ENCODE results near the gene RAPGEF2. TPM values are rescaled to one million over a fixed set of nuclear protein-coding genes. Genes with fewer than 3 reads are reported as not detected.

The RAPGEF2 gene
- total and polyA plus RNA-seq, 9 of the 15 experiments (the other 6 are each of a cell fraction or from before 2014, with no cell fraction given), result 3.1 to 32.6 (median 23.1) TPM

GRCh38 chr4:159367781-159368080 lies 264.9 kb downstream of the RAPGEF2 start:
- H3K9ac ChIP-seq (ENCODE audit: insufficient read depth in 1 of 2, low read depth in 2 of 2, low read length in 2 of 2), result no peak overlapping the region
- ATAC-seq, result no peak
- ChIA-PET POLR2A (no interaction called here), CTCF (ENCODE audit: low intra/inter-chr PET ratio) (no interaction called here)
- peaks cover 3 to 17% of the 10 kb centered on the region in 2 experiments; a peak in 4 of 5 replicates for H3K27me3 ChIP-seq (ENCODE audit: control insufficient read depth in 2 of 2, insufficient read depth in 2 of 2, low read length in 2 of 2)
- 0% methylated on average over 2 of the region's 2 CpGs for WGBS (ENCODE audit: insufficient coverage, low coverage, missing lambda C conversion rate)
- no peak overlapping the region for H3K4me2 ChIP-seq (ENCODE audit: insufficient read depth, low read length)
- H3K36me3 ChIP-seq (ENCODE audit: control insufficient read depth, insufficient read depth, low read length), result no peaks in the 10 kb centered on the region
- no peak for DNase-seq (ENCODE audit: extremely low read depth in 1 of 4, low spot score in 3 of 4)
- no peak overlapping the region for H3K27ac ChIP-seq (ENCODE audit: extremely low read depth, low read depth, low read length)
- no peaks in the 10 kb centered on the region; a peak in 1 of 5 replicates for H3K4me1 ChIP-seq (replicated peaks in 1 of 2; ENCODE audit: control insufficient read depth in 2 of 2, insufficient read depth in 2 of 2, low read length in 2 of 2)
- BruUV-seq (replicated peaks), result no TSS peak
- no peaks in the 10 kb centered on the region for H3K9me1 ChIP-seq (ENCODE audit: control insufficient read depth, insufficient read depth, low read length)
- no peak for FAIRE-seq
- intact Hi-C loops (cut with micrococcal nuclease), result no loop called here
- in situ Hi-C loops (cut with MboI), result no loop called here
- no peaks in the 10 kb centered on the region for H3K79me2 ChIP-seq (ENCODE audit: control insufficient read depth, insufficient read depth, low read length)
- no peaks in the 10 kb centered on the region for H4K20me1 ChIP-seq (replicated peaks; ENCODE audit: control insufficient read depth, insufficient read depth, low read length)
- no peak overlapping the region for H2AFZ ChIP-seq (ENCODE audit: low read depth, low read length)
- H3K9me3 ChIP-seq (replicated peaks; ENCODE audit: control insufficient read depth, insufficient read depth, low read depth, low read length), result no peaks in the 10 kb centered on the region
- no peak overlapping the region for H3K4me3 ChIP-seq
- TF ChIP-seq MED1 (CRISPR knock-in tag; IDR thresholded peaks at IDR 0.05; ENCODE audit: borderline replicate concordance), result no peak
- no peak for TF ChIP-seq FOS (IDR thresholded peaks at IDR 0.05; ENCODE audit: extremely low read depth, insufficient read length)
- TF ChIP-seq KLF13 (tag; IDR thresholded peaks at IDR 0.05; ENCODE audit: borderline replicate concordance, low read depth), result no peak
- no peak for TF ChIP-seq ZNF512 (tag; IDR thresholded peaks at IDR 0.05)
- no peak for TF ChIP-seq ZBTB7A (IDR thresholded peaks at IDR 0.05; ENCODE audit: borderline replicate concordance, control insufficient read depth, low read depth, low read length)
- TF ChIP-seq HBP1 (CRISPR knock-in tag; IDR thresholded peaks at IDR 0.05), result no peak
- TF ChIP-seq ZNF609 (CRISPR knock-in tag; IDR thresholded peaks at IDR 0.05; ENCODE audit: borderline replicate concordance), result no peak
- no peak for TF ChIP-seq ZNF24 (IDR thresholded peaks at IDR 0.05)
- TF ChIP-seq ZNF280A (IDR thresholded peaks at IDR 0.05; ENCODE audit: low read depth, partially characterized antibody), result no peak
- no peak for TF ChIP-seq WHSC1 (IDR thresholded peaks at IDR 0.05; ENCODE audit: low read length)
- TF ChIP-seq ZNF175 (CRISPR knock-in tag; IDR thresholded peaks at IDR 0.05; ENCODE audit: low read depth), result no peak
- no peak for TF ChIP-seq ZNF282 (CRISPR knock-in tag; IDR thresholded peaks at IDR 0.05)
- no peak for TF ChIP-seq CBX5 (IDR thresholded peaks at IDR 0.05; ENCODE audit: borderline replicate concordance, low read depth)
- no peak for TF ChIP-seq KDM1A (IDR thresholded peaks at IDR 0.05)
- no peak for TF ChIP-seq MTF1 (CRISPR knock-in tag; IDR thresholded peaks at IDR 0.05; ENCODE audit: borderline replicate concordance)
